Transverse colon (tissue), 4 donors: ENCODE measurements around the gene VAV2. TPM values are rescaled to one million over a fixed set of nuclear protein-coding genes. Genes with fewer than 3 reads are reported as not detected.

Experiments
- DNase-seq: peaks from one replicate; pipeline ENCODE4 v3.0.0-alpha.2; 2019
- H3K27ac ChIP-seq, 4 donors: fragments of 200-600 bp; sonication (generic); 2 replicates each; pipeline ENCODE4 v1.5.1; 2016 to 2018; ENCODE audit warnings: inconsistent platforms in 4 of 4
- H3K27me3 ChIP-seq: fragments of 200-600 bp; sonication (generic); 2 replicates; pipeline ENCODE4 v1.5.1; 2017; ENCODE audit warnings: inconsistent platforms
- H3K36me3 ChIP-seq, 4 donors: fragments of 200-600 bp; sonication (generic); 2 replicates each; pipeline ENCODE4 v1.5.1; 2017 to 2019; ENCODE audit warnings: inconsistent platforms in 4 of 4
- H3K4me1 ChIP-seq, 4 donors: fragments of 200-600 bp; sonication (generic); 2 replicates each; pipeline ENCODE4 v1.5.1; 2017 to 2020; ENCODE audit warnings: inconsistent platforms in 4 of 4
- H3K4me3 ChIP-seq, 4 donors: fragments of 200-600 bp; sonication (generic); 1 replicate in 1 of 4; 2 replicates in 3 of 4; pipeline versions ENCODE4 v1.5.1 to v1.6.1; 2017 to 2019; ENCODE audit warnings: inconsistent platforms in 4 of 4
- H3K9me3 ChIP-seq, 2 donors: fragments of 200-600 bp; sonication (generic); 2 replicates each; pipeline ENCODE4 v1.5.1; 2017 to 2019; ENCODE audit warnings: inconsistent platforms in 2 of 2
- EP300 ChIP-seq: sonication (generic); formaldehyde crosslinking; IDR thresholded peaks from one replicate; pipeline ENCODE4 v1.6.1; 2017; ENCODE audit warnings: antibody characterized with exemption, low read depth
- POLR2A ChIP-seq: fragments of 450-650 bp; IDR thresholded peaks from one replicate; pipeline ENCODE4 v1.6.1; 2016; ENCODE audit warnings: antibody characterized with exemption, mild to moderate bottlenecking, moderate library complexity
- POLR2AphosphoS5 ChIP-seq, 3 donors: sonication (generic); formaldehyde crosslinking; IDR thresholded peaks; one replicate each; pipeline ENCODE4 v1.6.1; 2016; ENCODE audit warnings: antibody characterized with exemption in 3 of 3
- WGBS, 2 donors: methylation state at CpG; one replicate each; pipeline ENCODE4 v1.1.5; 2018; ENCODE audit warnings: low coverage in 1 of 2; 5-methylcytosine and 5-hydroxymethylcytosine counted together
- in situ Hi-C, 4 donors: fragments of 200-750 bp; cut with MboI; loops; one replicate each; pipeline versions ENCODE4 v1.15.0 to v1.15.1; 2017; ENCODE audit warnings: low sequenced_read_pairs in 3 of 4, low pct_ligation_motif_present in 1 of 4, low pct_unique_long_range_greater_than_20kb in 1 of 4
- intact Hi-C: fragments of 100-400 bp; cut with DNase I; formaldehyde crosslinking; loops from one replicate; pipeline ENCODE4 v1.15.1; 2023; ENCODE audit warnings: low total_unique reads
- total RNA-seq, 4 donors: library from RNA; depleted of rRNA; stranded (reverse); fragments of >200 nt; gene quantifications; one replicate each; pipeline ENCODE4 v1.1.0, GENCODE V29; 2016
- TF ChIP-seq, protein P1 (sequence below), 5 experiments: fragments of 200-600 bp in 3 of 5; fragments of 450-650 bp in 2 of 5; sonication (generic) in 3 of 5; IDR thresholded peaks; 1 replicate in 2 of 5; 2 replicates in 3 of 5; pipeline ENCODE4 v1.5.1; 2016 to 2017; ENCODE audit warnings: antibody characterized with exemption in 5 of 5, inconsistent platforms in 3 of 5, mild to moderate bottlenecking in 2 of 5, moderate library complexity in 1 of 5

The VAV2 gene
- total RNA-seq, 4 donors from 2014 or later: 8.2 to 52.4 (median 24.5) TPM

DNA sequence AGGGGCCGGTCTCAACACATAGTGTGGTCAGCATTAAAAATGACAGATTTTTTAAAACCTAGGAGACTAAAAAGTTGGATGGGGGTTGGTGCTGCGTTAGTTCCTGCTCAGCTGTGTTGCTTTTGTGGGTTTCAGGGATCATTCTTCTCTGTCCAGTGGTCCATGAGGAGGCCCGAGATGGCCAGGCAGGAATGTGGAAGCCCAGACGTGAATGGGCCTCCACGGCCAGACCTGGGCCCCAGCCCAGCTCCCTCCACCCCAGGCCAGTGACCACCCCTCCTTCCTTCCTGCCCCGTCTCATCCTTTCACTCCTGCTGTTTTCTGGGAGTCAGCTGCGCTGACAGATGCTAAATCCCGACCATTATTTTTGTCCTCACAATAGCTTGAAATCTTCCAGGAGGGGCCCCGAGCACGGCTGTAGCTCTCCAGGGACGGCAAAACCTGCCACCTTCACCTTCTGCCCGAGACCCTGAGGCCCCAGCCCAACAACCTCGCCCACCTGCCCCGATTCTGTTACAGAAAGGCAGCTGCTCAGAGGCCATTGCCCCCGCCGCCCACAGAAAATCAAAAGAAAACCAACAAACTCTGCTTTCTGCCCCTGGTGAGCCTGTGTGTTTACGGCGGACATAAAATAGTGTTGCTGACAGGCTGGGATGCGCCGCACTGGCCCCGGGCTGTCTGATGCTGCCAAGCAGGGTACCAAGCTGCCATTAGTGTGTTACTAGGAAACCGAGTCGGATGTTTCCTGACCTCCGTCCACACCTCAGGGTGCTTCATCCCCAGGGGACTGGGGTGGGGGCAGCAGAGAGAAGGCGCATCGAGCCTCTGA is 170.3 kb downstream of the VAV2 start:
- no peak for DNase-seq
- intact Hi-C loops: no loop called here
- H3K27ac ChIP-seq: no peak overlapping the region

DNA sequence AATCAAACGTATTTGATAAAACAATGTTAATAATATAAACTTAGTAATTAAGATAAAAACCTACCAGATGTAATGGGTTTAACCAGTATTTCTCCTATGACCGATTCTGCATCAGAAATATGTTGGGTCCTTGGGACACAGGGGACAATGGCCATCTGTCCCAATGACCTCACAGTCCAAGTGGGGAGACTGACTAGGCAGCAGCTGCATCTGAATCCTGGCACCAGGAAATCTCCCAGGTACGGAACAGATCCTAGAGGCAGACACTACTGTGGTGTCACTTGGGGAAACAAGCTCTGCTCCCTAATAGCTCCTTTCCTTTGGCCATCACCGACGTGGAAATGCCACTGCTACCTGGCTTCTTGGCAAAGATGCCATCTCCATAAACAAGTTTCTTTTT is 172.2 kb downstream of the VAV2 start:
- Histone ChIP-seq H3K27me3 (no peaks in the 10 kb centered on the region), H3K4me1 (no peaks in the 10 kb centered on the region), H3K36me3 (no peaks in the 10 kb centered on the region), H3K9me3 (no peaks in the 10 kb centered on the region), H3K27ac (no peak overlapping the region), H3K4me3 (no peak overlapping the region)
- no peak for TF ChIP-seq EP300
- TF ChIP-seq, protein P1, sequence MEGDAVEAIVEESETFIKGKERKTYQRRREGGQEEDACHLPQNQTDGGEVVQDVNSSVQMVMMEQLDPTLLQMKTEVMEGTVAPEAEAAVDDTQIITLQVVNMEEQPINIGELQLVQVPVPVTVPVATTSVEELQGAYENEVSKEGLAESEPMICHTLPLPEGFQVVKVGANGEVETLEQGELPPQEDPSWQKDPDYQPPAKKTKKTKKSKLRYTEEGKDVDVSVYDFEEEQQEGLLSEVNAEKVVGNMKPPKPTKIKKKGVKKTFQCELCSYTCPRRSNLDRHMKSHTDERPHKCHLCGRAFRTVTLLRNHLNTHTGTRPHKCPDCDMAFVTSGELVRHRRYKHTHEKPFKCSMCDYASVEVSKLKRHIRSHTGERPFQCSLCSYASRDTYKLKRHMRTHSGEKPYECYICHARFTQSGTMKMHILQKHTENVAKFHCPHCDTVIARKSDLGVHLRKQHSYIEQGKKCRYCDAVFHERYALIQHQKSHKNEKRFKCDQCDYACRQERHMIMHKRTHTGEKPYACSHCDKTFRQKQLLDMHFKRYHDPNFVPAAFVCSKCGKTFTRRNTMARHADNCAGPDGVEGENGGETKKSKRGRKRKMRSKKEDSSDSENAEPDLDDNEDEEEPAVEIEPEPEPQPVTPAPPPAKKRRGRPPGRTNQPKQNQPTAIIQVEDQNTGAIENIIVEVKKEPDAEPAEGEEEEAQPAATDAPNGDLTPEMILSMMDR (IDR thresholded peaks at IDR 0.05): no peak
- TF ChIP-seq POLR2A: no peak
- TF ChIP-seq POLR2AphosphoS5 (IDR thresholded peaks at IDR 0.05): no peak
- DNase-seq: no peak
- 84 to 100% methylated on average over 2 to 5 of the region's 5 CpGs for WGBS, 2 donors
- in situ Hi-C loops (no loop called here), intact Hi-C loops (no loop called here)

More for the DNA sequence above, 170.3 kb downstream of the VAV2 start:
- no peak overlapping the region for H3K4me3 ChIP-seq
- TF ChIP-seq, protein P1 (IDR thresholded peaks at IDR 0.05): no peak
- TF ChIP-seq POLR2A: no peak
- no peak for TF ChIP-seq EP300
- TF ChIP-seq POLR2AphosphoS5 (IDR thresholded peaks at IDR 0.05): no peak
- peaks cover 0 to 15% (median 3%) of the 10 kb centered on the region in 4 donors for H3K4me1 ChIP-seq
- 70 to 87% methylated on average over 2 to 26 of the region's 26 CpGs for WGBS, 2 donors
- in situ Hi-C loops: no loop called here
- H3K9me3 ChIP-seq: no peaks in the 10 kb centered on the region
- H3K27me3 ChIP-seq: no peaks in the 10 kb centered on the region
- no peaks in the 10 kb centered on the region for H3K36me3 ChIP-seq

DNA sequence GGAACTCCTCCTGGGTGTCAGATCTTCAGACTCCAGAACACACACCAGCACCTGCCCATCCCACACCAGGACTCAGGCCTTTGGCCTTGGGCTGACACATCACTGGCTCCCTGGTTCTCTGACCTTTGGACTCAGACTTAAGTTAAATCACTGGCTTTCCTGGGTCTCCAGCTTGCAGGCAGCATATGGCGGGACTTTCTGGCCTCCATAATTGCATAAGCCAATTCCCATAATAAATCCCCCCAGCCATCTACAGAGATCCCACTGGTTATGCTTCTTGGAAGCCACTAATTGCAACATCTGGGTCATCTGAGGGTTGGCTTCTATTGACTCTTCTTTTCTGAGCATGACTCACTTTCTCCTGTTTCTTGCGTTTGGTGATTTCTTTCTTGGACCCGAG is 173.7 kb downstream of the VAV2 start:
- no peaks in the 10 kb centered on the region for H3K27me3 ChIP-seq
- no peak overlapping the region for H3K4me3 ChIP-seq
- DNase-seq: peak; percentile 29
- no peaks in the 10 kb centered on the region for H3K4me1 ChIP-seq
- TF ChIP-seq POLR2A (no peak), EP300 (no peak), POLR2AphosphoS5 (IDR thresholded peaks at IDR 0.05) (no peak)
- TF ChIP-seq, protein P1 (IDR thresholded peaks at IDR 0.05): no peak
- intact Hi-C loops: no loop called here
- no peaks in the 10 kb centered on the region for H3K9me3 ChIP-seq
- 80 to 100% methylated on average over 1 to 3 of the region's 3 CpGs for WGBS, 2 donors
- H3K36me3 ChIP-seq: no peaks in the 10 kb centered on the region
- H3K27ac ChIP-seq: no peak overlapping the region
- in situ Hi-C loops: no loop called here

DNA sequence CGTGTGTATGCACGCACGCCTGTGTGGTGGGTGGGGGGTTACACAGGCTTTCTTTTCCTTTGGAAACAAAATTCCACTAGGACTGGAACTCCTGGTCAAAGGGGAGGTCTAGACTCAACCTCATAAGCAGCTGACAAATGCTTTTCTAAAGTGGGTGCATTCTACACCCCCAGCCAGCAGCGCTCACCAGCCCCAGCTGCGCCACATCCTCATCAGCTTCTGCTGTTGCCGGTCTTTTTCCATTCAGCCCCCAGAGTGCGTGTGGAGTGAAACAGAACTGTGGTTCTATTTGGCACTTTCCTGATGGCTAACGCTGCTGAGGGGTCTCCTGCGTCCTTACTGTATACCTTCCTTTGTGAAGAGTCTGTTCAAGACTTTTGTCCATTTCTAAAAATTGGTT is 176.3 kb downstream of the VAV2 start:
- 96 to 100% methylated on average over 6 to 9 of the region's 9 CpGs for WGBS, 2 donors
- H3K4me1 ChIP-seq: no peaks in the 10 kb centered on the region
- no peaks in the 10 kb centered on the region for H3K36me3 ChIP-seq
- H3K27me3 ChIP-seq: no peaks in the 10 kb centered on the region
- H3K27ac ChIP-seq: no peak overlapping the region
- no peak overlapping the region for H3K4me3 ChIP-seq
- in situ Hi-C loops (no loop called here), intact Hi-C loops (no loop called here)
- H3K9me3 ChIP-seq: no peaks in the 10 kb centered on the region
- TF ChIP-seq, protein P1 (IDR thresholded peaks at IDR 0.05): no peak
- TF ChIP-seq POLR2AphosphoS5 (IDR thresholded peaks at IDR 0.05) (no peak), POLR2A (no peak), EP300 (no peak)
- DNase-seq: no peak
